ES-I3 (cell line): ENCODE results near the gene FAM131C.

Source experiments
- H3K36me3 ChIP-seq: 2 replicates; pipeline ENCODE4 v1.6.1; 2013; ENCODE audit warnings: mild to moderate bottlenecking, low read length, control low read depth, moderate library complexity; ENCODE audit not compliant: insufficient read depth
- H3K4me1 ChIP-seq: 2 replicates; pipeline ENCODE4 v1.6.1; 2013; ENCODE audit warnings: mild to moderate bottlenecking, control low read depth, low read length; ENCODE audit not compliant: insufficient read depth
- H3K9ac ChIP-seq: 2 replicates; pipeline ENCODE4 v1.6.1; 2013; ENCODE audit warnings: low read depth, mild to moderate bottlenecking, low read length, moderate library complexity
- H3K9me3 ChIP-seq: 2 replicates; pipeline ENCODE4 v1.6.1; 2013; ENCODE audit warnings: mild to moderate bottlenecking, low read length, moderate library complexity; ENCODE audit not compliant: control insufficient read depth, insufficient read depth

FAM131C gene

GRCh38 chr1:16073490-16074119 lies at the start of gene FAM131C:
TSS of gene FAM131C (minus strand) at chr1:16073651. CDS start at chr1:16073442, 209 bp downstream.
- no peaks in the 10 kb centered on the region for H3K4me1 ChIP-seq
- H3K9me3 ChIP-seq = no peaks in the 10 kb centered on the region
- no peaks in the 10 kb centered on the region for H3K36me3 ChIP-seq
- peak within 1 kb of the TSS; percentile 47; the same call in 1 of the 2 replicates for H3K9ac ChIP-seq

GRCh38 chr1:16122916-16123315 lies 49.5 kb upstream of the FAM131C start:
- no peaks in the 10 kb centered on the region for H3K9me3 ChIP-seq
- H3K36me3 ChIP-seq = peaks cover 17% of the 10 kb centered on the region
- H3K9ac ChIP-seq = no peak overlapping the region
- H3K4me1 ChIP-seq = peaks cover 9% of the 10 kb centered on the region

GRCh38 chr1:16122350-16122881 lies 49.0 kb upstream of the FAM131C start:
- no peak overlapping the region for H3K9ac ChIP-seq

GRCh38 chr1:16120940-16121410 lies 47.5 kb upstream of the FAM131C start:
- no peaks in the 10 kb centered on the region for H3K9me3 ChIP-seq
- H3K36me3 ChIP-seq = peaks cover 11% of the 10 kb centered on the region
- peaks cover 25% of the 10 kb centered on the region for H3K4me1 ChIP-seq
- H3K9ac ChIP-seq = no peak overlapping the region

More at GRCh38 chr1:16122350-16122881, 49.0 kb upstream of the FAM131C start:
- no peaks in the 10 kb centered on the region for H3K9me3 ChIP-seq
- H3K4me1 ChIP-seq = peaks cover 13% of the 10 kb centered on the region
- peaks cover 16% of the 10 kb centered on the region for H3K36me3 ChIP-seq

- peaks cover 27% of the 10 kb centered on the region for H3K4me1 ChIP-seq
- no peaks in the 10 kb centered on the region for H3K9me3 ChIP-seq
- H3K9ac ChIP-seq = no peak overlapping the region
- peaks cover 6% of the 10 kb centered on the region for H3K36me3 ChIP-seq
These were observed 47.0 kb upstream of the FAM131C start for GRCh38 chr1:16120407-16120806.

- Histone ChIP-seq H3K4me1 (peaks cover 30% of the 10 kb centered on the region), H3K9me3 (no peaks in the 10 kb centered on the region), H3K36me3 (peaks cover 5% of the 10 kb centered on the region), H3K9ac (no peak overlapping the region)
These were observed 46.5 kb upstream of the FAM131C start for GRCh38 chr1:16119926-16120325.

- peaks cover 30% of the 10 kb centered on the region for H3K4me1 ChIP-seq
- H3K36me3 ChIP-seq = peaks cover 1% of the 10 kb centered on the region
- no peaks in the 10 kb centered on the region for H3K9me3 ChIP-seq
- H3K9ac ChIP-seq = no peak overlapping the region
These were observed 46.1 kb upstream of the FAM131C start for GRCh38 chr1:16119504-16119903.

GRCh38 chr1:16118706-16119105 lies 45.3 kb upstream of the FAM131C start:
- no peak overlapping the region for H3K9ac ChIP-seq
- no peaks in the 10 kb centered on the region for H3K36me3 ChIP-seq
- H3K9me3 ChIP-seq = no peaks in the 10 kb centered on the region
- peaks cover 30% of the 10 kb centered on the region for H3K4me1 ChIP-seq

- Histone ChIP-seq H3K9ac (no peak overlapping the region), H3K9me3 (no peaks in the 10 kb centered on the region), H3K4me1 (peaks cover 32% of the 10 kb centered on the region), H3K36me3 (no peaks in the 10 kb centered on the region)
These were observed 44.5 kb upstream of the FAM131C start for GRCh38 chr1:16117936-16118335.

- Histone ChIP-seq H3K9ac (no peak overlapping the region), H3K4me1 (peaks cover 38% of the 10 kb centered on the region), H3K36me3 (no peaks in the 10 kb centered on the region), H3K9me3 (no peaks in the 10 kb centered on the region)
These were observed 43.9 kb upstream of the FAM131C start for GRCh38 chr1:16117369-16117768.

- no peaks in the 10 kb centered on the region for H3K9me3 ChIP-seq
- peaks cover 41% of the 10 kb centered on the region for H3K4me1 ChIP-seq
- 0 out of 2 replicates have a peak overlapping the region, but pooled peaks have one; percentile 13 for H3K9ac ChIP-seq
- H3K36me3 ChIP-seq = no peaks in the 10 kb centered on the region
These were observed 43.2 kb upstream of the FAM131C start for GRCh38 chr1:16116625-16117024.

GRCh38 chr1:16116002-16116401 lies 42.6 kb upstream of the FAM131C start:
- H3K9me3 ChIP-seq = no peaks in the 10 kb centered on the region
- H3K9ac ChIP-seq = peak overlapping the region; percentile 13; the same call in 1 of the 2 replicates
- no peaks in the 10 kb centered on the region for H3K36me3 ChIP-seq
- peaks cover 41% of the 10 kb centered on the region for H3K4me1 ChIP-seq

GRCh38 chr1:16115468-16115983 lies 42.1 kb upstream of the FAM131C start:
- Histone ChIP-seq H3K9ac (no peak overlapping the region), H3K36me3 (no peaks in the 10 kb centered on the region), H3K9me3 (no peaks in the 10 kb centered on the region), H3K4me1 (peaks cover 41% of the 10 kb centered on the region)

- H3K9ac ChIP-seq = no peak overlapping the region
- H3K4me1 ChIP-seq = peaks cover 35% of the 10 kb centered on the region
- H3K36me3 ChIP-seq = no peaks in the 10 kb centered on the region
- no peaks in the 10 kb centered on the region for H3K9me3 ChIP-seq
These were observed 41.3 kb upstream of the FAM131C start for GRCh38 chr1:16114527-16115467.
